Measurements from ENCODE around the gene MACIR. TPM values are rescaled to one million over a fixed set of nuclear protein-coding genes. Genes with fewer than 3 reads are reported as not detected.

Gene MACIR
- polyA plus RNA-seq, 3 donors from 2014 or later = 2.8 to 6.5 (median 3.3) TPM

DNA sequence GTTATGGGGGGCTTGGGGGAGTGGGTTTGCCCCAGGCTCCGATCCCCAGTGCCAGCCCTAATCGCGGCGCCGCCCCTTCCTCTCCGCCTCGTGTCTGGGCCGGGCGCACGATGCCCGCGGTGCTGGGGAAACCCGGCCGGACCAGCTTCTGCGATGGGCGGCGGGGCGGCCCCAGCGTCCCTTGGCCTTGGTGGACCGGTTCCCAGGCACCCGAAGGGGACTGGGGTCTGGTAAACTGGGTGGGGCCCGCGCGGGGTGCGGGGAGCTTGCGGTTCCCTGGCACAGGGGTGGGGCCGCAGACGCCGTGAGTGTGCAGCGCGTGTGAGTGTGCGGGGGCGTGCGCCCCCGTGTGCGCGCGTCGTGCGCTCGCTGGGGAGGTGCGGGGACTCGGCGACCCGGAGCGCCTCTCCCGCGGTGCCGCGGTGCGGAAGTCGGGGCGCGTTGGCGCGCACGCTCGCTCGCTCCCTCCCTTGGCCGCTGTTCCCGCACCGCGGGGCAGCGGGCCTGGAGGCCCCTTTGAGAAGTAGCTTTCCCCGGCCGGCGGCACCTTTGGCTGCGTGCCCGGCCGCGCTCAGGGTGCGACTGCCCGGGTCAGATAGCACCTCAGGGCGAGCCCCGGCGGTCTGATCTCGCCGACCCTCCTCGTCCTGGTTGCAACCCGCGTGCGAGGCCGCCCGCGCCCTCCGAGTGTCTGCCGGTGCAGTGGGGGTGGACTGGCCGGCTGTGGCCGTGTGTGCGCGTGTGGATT is 568 bp downstream of the MACIR start:
- peak; percentile 66 to 71 (median 70) for DNase-seq
- Mint-ChIP-seq H3K4me3 (peak overlapping the region; percentile 83 to 93 (median 86)), H3K4me1 (peaks cover 18 to 24% of the 10 kb centered on the region in 2 donors), H3K36me3 (no peaks in the 10 kb centered on the region), H3K27ac (peak overlapping the region in 5 of 6 donors; percentile 55 to 78 (median 69)), H3K27me3 (ENCODE audit: low read depth in 3 of 3) (peaks cover 0 to 7% (median 0%) of the 10 kb centered on the region in 3 donors), H3K9me3 (no peaks in the 10 kb centered on the region)

DNA sequence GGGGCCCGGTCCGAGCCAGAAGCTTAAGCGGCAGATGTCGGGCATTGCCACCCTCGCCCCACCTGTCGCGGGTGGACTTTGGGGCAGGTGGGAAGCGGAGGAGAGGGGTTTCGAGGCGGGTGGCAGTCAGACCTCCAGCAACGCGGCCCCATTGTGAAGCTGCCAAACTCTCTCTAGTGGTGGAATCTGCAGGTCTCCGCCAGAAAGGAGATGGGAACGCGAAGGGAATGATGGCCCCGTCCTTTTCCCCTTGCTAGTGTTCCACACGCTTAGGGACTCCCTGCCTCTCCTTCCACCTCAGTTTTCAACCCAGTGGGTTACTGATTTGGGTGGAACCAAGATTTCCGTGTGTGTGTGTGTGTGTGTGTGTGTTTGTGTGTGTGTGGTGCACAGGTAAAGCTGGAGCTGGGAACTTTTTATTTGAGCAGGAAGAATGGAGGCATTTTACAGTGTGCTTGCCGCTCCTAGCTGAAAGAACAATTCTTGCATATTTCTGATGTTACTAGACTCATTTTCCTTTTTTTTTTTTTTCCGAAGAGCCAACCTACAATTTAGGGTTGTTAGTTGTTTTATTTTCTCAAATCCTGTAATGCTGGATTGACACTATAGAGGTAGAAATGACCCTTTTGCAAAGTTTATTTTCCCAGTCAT is 1.3 kb downstream of the MACIR start:
- H3K9me3 Mint-ChIP-seq = no peaks in the 10 kb centered on the region
- no peaks in the 10 kb centered on the region for H3K36me3 Mint-ChIP-seq
- DNase-seq = no peak
- peak overlapping the region; percentile 83 to 90 (median 86) for H3K4me3 Mint-ChIP-seq
- peak overlapping the region in 5 of 6 donors; percentile 39 to 78 (median 69) for H3K27ac Mint-ChIP-seq
- H3K4me1 Mint-ChIP-seq = peaks cover 18 to 24% of the 10 kb centered on the region in 2 donors
- H3K27me3 Mint-ChIP-seq (ENCODE audit: low read depth in 3 of 3) = peaks cover 0 to 7% (median 0%) of the 10 kb centered on the region in 3 donors

DNA sequence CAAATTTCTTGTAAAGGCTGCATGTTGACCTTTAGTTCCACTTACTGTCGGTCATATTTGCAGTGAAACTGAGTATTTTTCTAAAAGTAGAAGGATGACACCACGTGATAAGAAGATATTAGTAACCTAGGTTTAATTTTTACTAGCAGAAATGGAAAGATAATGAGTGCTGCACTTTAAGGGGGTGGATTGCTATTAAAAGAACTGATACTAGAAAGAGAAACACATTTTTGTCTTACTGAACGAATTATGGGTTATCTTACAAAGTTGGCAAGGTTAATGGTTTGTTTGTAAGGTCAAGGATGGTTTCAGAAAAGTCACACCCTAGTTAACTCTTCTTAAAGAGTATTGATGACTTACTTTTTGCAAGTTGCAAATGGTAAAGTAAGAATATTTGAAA is 2.4 kb downstream of the MACIR start:
- Mint-ChIP-seq H3K4me1 (peaks cover 18 to 24% of the 10 kb centered on the region in 2 donors), H3K27me3 (ENCODE audit: low read depth in 3 of 3) (peaks cover 0 to 7% (median 0%) of the 10 kb centered on the region in 3 donors), H3K9me3 (no peaks in the 10 kb centered on the region), H3K27ac (no peak overlapping the region), H3K4me3 (peak overlapping the region in 1 of 5 donors; percentile 33), H3K36me3 (no peaks in the 10 kb centered on the region)
- DNase-seq = no peak

DNA sequence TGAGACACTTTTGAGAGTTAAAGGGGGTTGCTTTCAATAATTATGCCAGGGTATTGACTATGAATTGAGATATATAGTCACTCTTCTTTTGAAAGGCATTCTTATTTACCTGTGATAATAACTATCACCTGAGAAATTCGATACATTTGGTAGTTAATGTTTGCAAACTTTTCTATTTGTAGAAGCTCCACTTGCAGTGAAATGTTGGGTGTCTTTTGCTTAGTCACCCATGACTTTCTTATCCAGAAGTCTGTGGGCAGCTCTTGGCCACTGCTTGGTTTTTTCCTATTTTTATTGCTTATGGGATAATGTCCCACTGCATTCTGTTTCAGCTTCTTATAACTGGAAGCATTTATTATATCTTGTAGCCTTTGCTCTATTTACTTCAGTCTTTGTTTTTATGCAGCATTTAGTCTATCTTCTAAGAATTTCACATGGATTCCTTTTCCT is 3.9 kb downstream of the MACIR start:
- no peak for DNase-seq
- Mint-ChIP-seq H3K27ac (no peak overlapping the region), H3K9me3 (no peaks in the 10 kb centered on the region), H3K4me3 (no peak overlapping the region), H3K27me3 (ENCODE audit: low read depth in 3 of 3) (peaks cover 0 to 7% (median 0%) of the 10 kb centered on the region in 3 donors), H3K4me1 (peaks cover 18 to 24% of the 10 kb centered on the region in 2 donors), H3K36me3 (peaks cover 0 to 3% (median 0%) of the 10 kb centered on the region in 3 donors)

DNA sequence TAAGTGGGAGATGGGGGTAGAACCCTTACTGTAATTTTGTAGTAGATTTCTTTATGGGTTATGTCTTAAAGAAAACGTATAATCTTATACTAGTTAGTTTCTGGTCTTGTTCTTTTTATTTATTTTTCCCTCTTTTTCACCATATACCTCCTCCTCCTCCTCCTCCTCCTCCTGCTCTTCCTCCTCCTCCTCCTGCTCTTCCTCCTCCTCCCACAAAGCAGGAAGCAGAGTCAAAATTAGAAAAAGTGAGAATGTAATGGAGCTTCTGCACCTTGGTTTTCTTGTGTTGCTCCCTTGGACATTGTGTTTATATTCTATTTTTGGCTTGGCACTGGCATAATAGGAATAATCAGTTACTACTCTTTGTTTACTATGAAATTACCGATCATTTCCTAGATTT is 4.5 kb downstream of the MACIR start:
- Mint-ChIP-seq H3K4me1 (peaks cover 18 to 20% of the 10 kb centered on the region in 2 donors), H3K27me3 (ENCODE audit: low read depth in 3 of 3) (peaks cover 0 to 7% (median 0%) of the 10 kb centered on the region in 3 donors), H3K36me3 (peaks cover 0 to 7% (median 0%) of the 10 kb centered on the region in 3 donors), H3K4me3 (no peak overlapping the region), H3K9me3 (no peaks in the 10 kb centered on the region), H3K27ac (no peak overlapping the region)
- no peak for DNase-seq

DNA sequence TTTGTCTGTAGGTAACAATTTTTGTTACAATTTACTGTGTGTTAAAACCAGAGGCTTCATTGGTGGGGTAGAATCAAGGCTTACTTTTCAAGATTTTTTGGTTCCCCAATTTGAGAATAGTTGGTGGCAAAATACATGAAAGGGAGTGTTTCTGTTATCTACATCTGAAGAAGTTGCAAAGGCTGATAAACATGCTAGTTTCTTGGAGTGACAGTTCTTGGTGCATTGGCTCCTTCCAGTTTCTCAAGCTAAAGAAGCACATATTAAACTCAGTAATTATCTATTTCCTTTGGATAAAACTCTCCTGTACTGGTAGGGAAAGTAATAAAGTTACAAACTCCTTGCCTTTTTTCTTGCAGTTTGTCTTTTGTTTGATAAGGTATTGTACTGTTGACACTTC is 5.9 kb downstream of the MACIR start:
- H3K4me1 Mint-ChIP-seq = peaks cover 15 to 16% of the 10 kb centered on the region in 2 donors
- no peak overlapping the region for H3K4me3 Mint-ChIP-seq
- H3K36me3 Mint-ChIP-seq = peaks cover 0 to 7% (median 0%) of the 10 kb centered on the region in 3 donors

DNA sequence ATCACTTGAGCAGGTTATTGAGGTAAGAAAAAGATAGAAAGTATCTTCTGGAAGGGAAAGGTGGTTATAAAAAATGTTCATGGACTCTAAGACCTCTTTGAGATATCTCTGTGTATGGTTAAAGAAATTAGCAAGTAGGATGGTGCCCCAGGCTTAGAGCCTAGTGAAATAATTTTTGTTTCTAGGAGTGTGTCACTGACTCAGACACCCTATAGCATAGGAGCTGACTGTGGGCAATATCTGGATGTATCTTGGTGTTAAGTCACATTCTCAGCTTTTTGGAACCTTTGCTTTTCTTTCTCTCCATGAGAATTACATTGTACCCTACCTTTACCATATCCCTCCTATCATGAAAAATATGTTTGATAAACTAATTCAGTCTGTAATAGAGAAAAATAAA is 12.0 kb downstream of the MACIR start:
- peaks cover 9 to 22% of the 10 kb centered on the region in 2 donors for H3K4me1 Mint-ChIP-seq
- H3K9me3 Mint-ChIP-seq = no peaks in the 10 kb centered on the region
- no peak for DNase-seq
- peaks cover 0 to 7% (median 0%) of the 10 kb centered on the region in 3 donors for H3K36me3 Mint-ChIP-seq
- peak overlapping the region in 2 of 5 donors; percentile 1 to 4 for H3K4me3 Mint-ChIP-seq
- H3K27me3 Mint-ChIP-seq (ENCODE audit: low read depth in 3 of 3) = no peaks in the 10 kb centered on the region
- peak overlapping the region in 1 of 6 donors; percentile 2 for H3K27ac Mint-ChIP-seq

More for the DNA sequence above, 5.9 kb downstream of the MACIR start:
- Mint-ChIP-seq H3K9me3 (no peaks in the 10 kb centered on the region), H3K27me3 (ENCODE audit: low read depth in 3 of 3) (peaks cover 0 to 5% (median 0%) of the 10 kb centered on the region in 3 donors), H3K27ac (no peak overlapping the region)
- no peak for DNase-seq

DNA sequence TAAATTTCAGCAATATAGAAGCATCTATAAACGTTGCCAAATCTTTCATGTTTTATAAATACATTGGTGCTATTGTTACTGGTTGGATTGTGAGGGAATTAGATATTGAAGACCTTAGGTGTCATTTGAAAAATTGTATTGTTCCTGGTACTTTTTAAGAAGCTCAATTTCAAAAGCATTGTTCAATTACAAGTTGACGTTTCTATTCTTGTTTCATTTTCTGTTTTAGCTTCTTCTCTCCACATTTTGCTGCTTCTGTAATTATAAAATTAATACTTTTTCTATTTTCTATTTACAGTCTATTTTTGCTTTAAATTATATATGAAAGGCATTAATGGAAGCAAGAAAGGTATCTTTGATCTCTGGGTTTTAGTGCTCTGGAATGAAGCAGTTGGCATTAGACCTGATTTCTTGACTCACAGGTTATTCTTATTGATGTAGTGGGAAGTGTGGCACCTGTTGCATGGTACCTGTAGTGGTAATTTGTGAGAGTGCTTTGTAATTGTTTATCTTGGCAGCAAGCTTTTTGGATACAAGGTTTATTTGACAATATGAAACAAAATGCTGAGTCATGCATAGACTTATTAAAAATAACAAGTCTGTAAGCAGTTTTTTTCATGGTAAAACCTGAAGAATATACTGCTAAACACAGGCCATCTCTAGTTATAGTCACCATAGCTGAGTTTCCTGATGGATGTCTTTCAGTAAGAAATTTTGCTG is 13.2 kb downstream of the MACIR start:
- Mint-ChIP-seq H3K36me3 (peaks cover 0 to 11% (median 0%) of the 10 kb centered on the region in 3 donors), H3K4me3 (peak overlapping the region; percentile 43 to 86 (median 69)), H3K9me3 (no peaks in the 10 kb centered on the region), H3K4me1 (peaks cover 9 to 22% of the 10 kb centered on the region in 2 donors), H3K27ac (peak overlapping the region in 5 of 6 donors; percentile 7 to 84 (median 79)), H3K27me3 (ENCODE audit: low read depth in 3 of 3) (no peaks in the 10 kb centered on the region)
- no peak for DNase-seq

DNA sequence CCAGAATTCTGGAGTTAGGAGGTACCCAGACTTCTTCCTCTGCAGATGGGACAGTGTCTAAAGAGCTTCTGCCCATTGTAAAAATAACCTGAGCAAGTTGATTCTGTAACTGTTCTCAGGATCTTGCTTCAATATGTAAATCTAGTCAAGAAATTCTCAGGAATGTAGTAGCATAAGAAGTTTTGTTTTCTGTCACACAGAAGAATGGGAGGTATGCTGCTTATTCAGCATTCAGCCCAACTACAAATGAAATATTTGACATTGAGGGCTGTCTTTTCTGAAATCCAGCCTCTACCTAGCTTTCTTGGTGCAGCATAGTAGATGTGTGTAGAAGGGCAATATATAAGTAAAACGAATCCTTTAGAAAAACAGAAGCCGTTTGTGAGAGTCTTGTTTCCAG is 13.8 kb downstream of the MACIR start:
- Mint-ChIP-seq H3K36me3 (peaks cover 0 to 11% (median 0%) of the 10 kb centered on the region in 3 donors), H3K27me3 (ENCODE audit: low read depth in 3 of 3) (no peaks in the 10 kb centered on the region), H3K27ac (no peak overlapping the region), H3K4me1 (peaks cover 9 to 22% of the 10 kb centered on the region in 2 donors), H3K4me3 (peak overlapping the region in 2 of 5 donors; percentile 11 to 25), H3K9me3 (no peaks in the 10 kb centered on the region)
- DNase-seq = no peak

DNA sequence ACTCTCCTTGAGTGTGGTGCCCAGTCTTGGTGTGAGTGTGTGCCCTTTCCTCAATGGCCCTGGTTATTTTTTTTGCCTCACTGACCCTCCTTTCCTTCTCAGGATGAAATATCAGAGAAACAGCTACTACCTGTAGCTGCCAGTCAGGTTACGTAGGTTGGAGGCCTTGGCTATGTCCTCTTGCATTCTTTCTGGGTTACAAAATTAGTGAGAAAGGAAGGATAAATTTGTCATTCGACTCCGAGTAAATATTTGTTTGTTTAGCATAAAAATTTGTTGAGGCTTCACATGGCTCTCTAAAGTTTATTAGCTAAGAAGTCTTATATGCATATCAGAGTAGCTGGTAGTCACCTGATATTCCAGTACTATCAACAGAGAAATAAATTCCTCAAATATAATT is 15.4 kb downstream of the MACIR start:
- DNase-seq = no peak
- H3K9me3 Mint-ChIP-seq = no peaks in the 10 kb centered on the region
- no peak overlapping the region for H3K4me3 Mint-ChIP-seq
- H3K4me1 Mint-ChIP-seq = peaks cover 9 to 22% of the 10 kb centered on the region in 2 donors
- H3K27me3 Mint-ChIP-seq (ENCODE audit: low read depth in 3 of 3) = no peaks in the 10 kb centered on the region
- peaks cover 0 to 8% (median 0%) of the 10 kb centered on the region in 3 donors for H3K36me3 Mint-ChIP-seq
- H3K27ac Mint-ChIP-seq = no peak overlapping the region

DNA sequence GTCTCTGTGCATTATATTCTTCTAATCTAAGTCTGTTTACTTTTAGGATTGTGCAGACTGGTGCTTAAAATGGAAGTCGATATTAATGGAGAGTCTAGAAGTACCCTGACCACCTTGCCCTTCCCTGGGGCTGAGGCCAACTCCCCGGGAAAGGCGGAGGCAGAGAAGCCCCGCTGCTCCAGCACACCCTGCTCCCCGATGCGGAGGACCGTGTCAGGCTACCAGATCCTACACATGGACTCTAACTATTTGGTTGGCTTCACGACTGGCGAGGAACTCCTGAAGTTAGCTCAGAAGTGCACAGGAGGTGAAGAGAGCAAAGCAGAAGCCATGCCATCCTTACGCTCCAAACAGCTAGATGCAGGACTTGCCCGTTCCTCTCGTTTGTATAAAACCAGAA is 17.3 kb downstream of the MACIR start:
- Mint-ChIP-seq H3K9me3 (no peaks in the 10 kb centered on the region), H3K36me3 (peaks cover 0 to 13% (median 5%) of the 10 kb centered on the region in 3 donors), H3K27me3 (ENCODE audit: low read depth in 3 of 3) (no peaks in the 10 kb centered on the region), H3K4me3 (no peak overlapping the region), H3K4me1 (peaks cover 7 to 14% of the 10 kb centered on the region in 2 donors), H3K27ac (no peak overlapping the region)
- no peak for DNase-seq

DNA sequence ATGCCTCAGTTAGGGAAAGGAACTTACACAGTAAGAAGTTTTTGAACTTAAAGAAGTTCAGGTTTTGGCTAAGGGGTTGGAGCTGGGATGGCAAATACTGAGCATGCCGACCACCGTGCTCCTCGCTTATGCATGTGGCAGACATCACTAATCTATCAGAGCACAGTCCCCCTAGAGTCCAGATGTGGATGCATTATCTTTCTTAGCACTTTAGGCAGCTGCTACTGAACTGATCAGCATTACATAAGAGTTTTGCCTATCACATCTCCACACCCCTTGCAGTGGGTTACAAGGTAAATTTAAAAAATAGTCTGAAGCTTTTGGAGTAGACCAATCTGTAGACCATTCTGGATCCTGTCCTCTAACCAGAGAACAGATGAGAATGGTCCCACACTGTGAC is 22.4 kb downstream of the MACIR start:
- H3K9me3 Mint-ChIP-seq = no peaks in the 10 kb centered on the region
- H3K4me1 Mint-ChIP-seq = no peaks in the 10 kb centered on the region
- no peak for DNase-seq
- peaks cover 0 to 10% (median 9%) of the 10 kb centered on the region in 3 donors for H3K36me3 Mint-ChIP-seq
- no peaks in the 10 kb centered on the region for H3K27me3 Mint-ChIP-seq (ENCODE audit: low read depth in 3 of 3)
- no peak overlapping the region for H3K4me3 Mint-ChIP-seq
- no peak overlapping the region for H3K27ac Mint-ChIP-seq

DNA sequence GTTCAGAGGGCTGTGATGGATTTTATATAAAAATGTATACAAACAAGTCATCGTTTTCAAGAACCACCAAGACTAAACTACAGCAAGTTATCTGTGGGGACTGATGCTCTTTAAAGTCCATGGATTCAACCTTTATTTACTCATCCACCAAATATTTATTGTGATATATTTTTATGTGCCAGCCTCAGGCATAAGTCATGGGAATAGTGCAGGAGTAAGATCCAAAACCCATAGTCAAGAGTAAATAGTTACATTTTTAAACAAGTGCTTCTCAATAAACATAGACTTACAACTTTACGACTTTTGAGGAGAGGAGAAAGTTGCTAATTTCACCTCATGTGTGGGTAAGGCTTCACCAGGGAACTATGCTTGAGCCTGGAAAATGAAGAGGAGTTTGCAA is 24.6 kb downstream of the MACIR start:
- no peak overlapping the region for H3K4me3 Mint-ChIP-seq
- peaks cover 0 to 9% (median 5%) of the 10 kb centered on the region in 3 donors for H3K36me3 Mint-ChIP-seq
- H3K9me3 Mint-ChIP-seq = no peaks in the 10 kb centered on the region
- H3K27ac Mint-ChIP-seq = no peak overlapping the region
- H3K4me1 Mint-ChIP-seq = no peaks in the 10 kb centered on the region
- DNase-seq = no peak
- no peaks in the 10 kb centered on the region for H3K27me3 Mint-ChIP-seq (ENCODE audit: low read depth in 3 of 3)
